GM18951 (cell line): ENCODE measurements around the gene NLGN1.
"Not testable (repeated sequence)": the region's sequence is repeated elsewhere in the genome, so short reads cannot be mapped to it uniquely, and the experiment has no call there.

Source experiments
- POLR2A ChIP-seq: IDR thresholded peaks from 4 replicates; pipeline ENCODE4 v1.6.1; 2011; ENCODE audit warnings: mild to moderate bottlenecking; ENCODE audit not compliant: insufficient read length, insufficient read depth; ENCODE audit errors: extremely low read depth
- in situ Hi-C: fragments of 300-500 bp; cut with MboI; formaldehyde crosslinking; loops from one replicate; pipeline ENCODE4 v1.12.0; 2022; ENCODE audit warnings: low sequenced_read_pairs, mixed read lengths, inconsistent platforms; ENCODE audit not compliant: unreplicated experiment

NLGN1 gene

DNA sequence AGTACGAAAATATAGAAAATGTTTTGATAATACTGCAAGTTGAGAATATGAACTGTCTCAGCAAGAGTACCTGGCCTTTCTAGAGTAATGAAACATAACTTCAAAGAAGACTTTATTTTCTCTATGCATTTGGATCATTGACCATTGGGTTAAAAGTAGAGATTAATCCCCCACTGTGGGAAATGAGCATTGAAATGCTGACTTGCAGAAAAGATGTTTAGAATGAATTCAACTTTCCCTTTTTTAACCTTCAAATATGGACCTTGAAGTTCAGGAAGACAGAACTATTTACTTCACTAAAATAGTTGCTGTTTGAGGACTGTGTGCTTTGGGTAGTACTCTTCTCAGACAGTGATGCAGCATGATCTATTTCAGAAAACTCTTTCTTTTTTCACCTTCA lies 75.7 kb downstream of the NLGN1 start:
- in situ Hi-C loops = no loop called here
- no peak for TF ChIP-seq POLR2A

DNA sequence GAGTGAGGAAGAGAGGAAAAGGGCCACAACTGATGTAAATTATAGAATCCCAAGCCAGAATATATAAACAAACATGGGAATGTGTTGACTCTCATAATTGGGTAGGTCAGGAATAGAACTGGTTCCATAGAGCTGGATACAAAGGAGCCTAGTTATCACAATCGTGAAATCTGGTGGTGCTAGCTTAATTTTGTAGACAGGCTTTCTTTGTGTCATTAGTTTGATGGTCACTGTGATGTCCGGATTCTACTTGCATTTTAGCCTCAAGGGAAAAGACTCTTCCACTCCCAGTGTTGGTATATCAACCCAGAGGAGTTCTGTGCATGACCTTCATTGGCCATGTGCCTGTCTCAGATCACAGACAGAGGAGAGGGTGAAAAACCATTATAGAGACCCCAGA lies 81.8 kb downstream of the NLGN1 start:
- in situ Hi-C loops = no loop called here
- TF ChIP-seq POLR2A = no peak

DNA sequence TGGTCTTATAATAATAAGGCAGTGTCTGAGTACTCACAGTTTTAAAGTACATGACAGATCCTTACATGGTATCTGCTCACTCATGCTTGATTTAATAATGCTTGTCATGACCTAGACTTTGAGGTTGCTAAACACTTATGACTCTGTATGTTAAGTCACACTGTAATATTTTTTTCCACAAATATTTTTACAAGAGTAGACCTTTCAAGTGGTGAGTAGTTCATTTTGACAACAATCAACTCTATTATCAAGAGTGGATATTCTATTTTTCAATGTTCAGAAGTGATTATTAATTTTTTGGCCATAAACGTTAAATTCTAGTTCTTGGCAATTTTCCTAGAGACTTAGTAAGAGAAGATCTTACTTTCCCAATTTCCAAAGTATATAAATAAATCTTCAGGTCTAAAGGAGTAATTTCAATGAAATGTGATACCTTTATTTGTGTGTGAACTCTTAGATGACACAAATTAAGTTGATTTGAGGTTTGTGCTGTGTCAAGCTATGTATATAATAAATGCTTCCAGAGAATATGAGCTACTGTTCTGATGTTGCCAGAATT lies 104.5 kb downstream of the NLGN1 start:
- in situ Hi-C loops = no loop called here
- TF ChIP-seq POLR2A = no peak

DNA sequence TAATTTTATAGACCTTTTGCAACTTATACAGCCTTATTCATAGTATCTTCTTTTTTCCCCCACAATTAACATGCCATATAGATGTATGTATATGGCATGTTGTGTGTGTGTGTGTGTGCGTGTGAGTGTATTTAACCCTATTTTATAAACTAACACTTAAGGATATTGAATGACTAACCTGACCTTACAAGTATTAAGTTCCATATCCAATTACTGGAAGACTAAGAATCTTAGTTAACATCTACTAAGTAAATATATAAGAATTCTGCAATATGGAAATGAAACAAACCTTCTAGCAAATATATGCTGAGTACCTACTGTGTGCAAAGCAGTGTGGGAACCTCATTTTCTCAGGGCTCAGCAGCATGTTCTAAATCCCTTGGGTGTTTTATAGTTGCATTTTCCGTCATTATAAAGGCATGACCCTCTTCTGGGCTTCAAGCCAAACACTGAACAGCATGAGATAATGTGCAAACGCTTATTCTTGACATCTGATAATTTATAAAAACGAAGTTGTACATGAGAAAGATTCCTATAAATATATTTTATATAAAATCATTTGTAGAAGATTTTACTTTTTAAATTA lies 105.5 kb downstream of the NLGN1 start:
- in situ Hi-C loops = no loop called here
- no peak for TF ChIP-seq POLR2A

DNA sequence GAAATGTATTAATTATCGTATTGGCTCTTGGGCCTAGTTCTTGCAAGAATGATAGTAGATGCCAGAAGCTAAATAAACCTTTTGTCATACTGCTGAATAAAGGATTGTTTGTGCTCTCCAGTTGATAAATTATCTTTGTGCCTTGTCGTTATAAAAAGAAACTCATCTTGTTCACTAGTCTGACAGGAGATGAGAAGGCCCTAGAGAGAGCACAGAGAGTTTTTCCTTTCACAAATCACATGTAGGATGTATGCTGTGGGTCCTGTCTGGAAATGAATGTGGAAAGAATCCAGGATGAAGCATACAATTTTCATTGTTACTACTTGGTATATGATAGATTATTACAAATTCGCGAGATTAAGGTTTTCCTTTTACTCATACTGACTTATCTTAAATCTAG lies 113.0 kb downstream of the NLGN1 start:
- in situ Hi-C loops = no loop called here
- TF ChIP-seq POLR2A = no peak

DNA sequence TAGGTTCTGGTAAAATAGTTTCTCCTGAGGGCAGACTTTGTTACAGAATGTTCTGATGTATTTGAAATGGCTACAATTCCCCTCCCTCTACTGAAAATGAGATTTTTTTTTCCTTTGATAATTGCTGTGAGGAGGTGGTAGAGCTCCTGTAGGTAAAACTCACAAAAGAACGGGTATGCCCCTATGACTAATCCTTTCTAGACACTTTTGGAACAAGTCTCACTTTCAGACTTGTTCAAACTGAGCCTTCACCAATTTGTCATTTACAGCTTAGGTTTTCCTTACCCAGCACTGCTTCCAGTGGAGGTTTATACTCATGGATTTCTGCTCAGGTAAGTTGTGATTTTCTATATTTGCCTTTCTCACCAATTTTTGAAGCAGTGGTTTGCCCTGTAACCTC lies 115.6 kb downstream of the NLGN1 start:
- no peak for TF ChIP-seq POLR2A
- in situ Hi-C loops = no loop called here

DNA sequence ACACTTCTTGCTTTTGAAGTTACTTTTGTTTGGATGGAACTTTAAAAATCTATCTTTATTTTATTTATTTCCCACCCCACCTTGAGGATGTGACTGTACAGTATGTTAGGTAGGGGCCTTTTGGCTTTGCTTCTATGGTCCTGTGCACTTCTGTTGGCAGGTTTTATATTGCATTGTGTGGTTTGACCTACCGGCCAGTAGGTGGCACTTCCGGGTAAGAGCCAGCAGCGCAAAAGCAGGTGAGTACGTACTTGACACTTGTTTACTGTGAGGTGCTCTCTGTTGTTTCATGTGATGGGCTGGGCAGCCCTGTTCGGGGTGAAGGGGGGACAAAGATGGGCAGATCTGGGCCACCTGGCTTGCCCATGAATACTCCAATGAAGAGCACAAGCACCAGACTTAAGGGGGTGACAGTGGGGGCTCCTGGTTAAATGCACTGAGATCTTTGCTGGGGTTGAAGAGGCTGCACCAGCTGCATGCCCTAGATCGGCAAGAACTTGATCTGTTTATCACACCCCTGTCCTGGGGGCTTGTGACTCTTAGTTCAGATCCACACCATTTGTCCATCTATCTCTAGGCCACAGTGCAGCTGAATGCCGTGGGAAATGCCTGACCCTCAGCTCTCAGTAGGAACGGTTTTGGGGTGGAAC lies 131.6 kb downstream of the NLGN1 start:
- TF ChIP-seq POLR2A = no peak
- in situ Hi-C loops = no loop called here

DNA sequence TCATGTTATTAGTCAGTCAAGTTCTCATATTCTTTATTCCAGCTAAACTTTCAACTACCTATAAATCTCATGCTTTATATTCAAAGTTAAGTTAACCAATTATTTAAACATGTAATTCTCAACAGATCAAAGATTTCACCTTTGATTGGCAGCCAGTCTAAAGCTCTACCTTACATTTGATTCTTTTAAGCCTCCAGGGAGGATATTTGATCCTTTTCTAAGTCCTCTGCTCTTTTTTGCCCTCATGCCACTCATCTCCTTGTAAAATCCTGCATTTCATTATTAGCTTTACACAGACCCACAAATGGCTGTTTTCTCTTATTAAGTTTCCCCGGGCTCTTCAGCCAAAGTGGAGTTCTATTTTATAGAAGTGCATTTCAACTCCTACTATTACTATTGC lies 134.1 kb downstream of the NLGN1 start:
- TF ChIP-seq POLR2A = no peak
- in situ Hi-C loops = no loop called here

DNA sequence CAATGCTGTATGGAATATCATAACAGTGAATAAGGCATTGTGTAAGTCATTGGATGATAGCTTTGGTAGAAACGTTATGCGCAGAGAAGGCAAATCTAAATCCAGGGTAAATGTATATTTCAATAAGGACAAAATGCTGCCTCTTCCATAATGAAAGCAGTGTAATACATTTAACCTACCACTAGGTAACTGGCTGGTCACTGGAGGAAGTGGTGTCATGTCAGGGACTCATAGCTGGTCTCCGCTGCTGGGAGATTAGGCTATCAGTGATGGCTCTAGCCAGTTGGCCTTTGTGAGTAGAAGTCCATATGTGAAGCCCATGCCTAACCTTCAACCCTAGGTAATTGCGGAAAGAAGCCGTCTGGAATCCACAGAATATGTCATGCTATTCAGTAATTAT lies 140.9 kb downstream of the NLGN1 start:
- in situ Hi-C loops = no loop called here
- no peak for TF ChIP-seq POLR2A

DNA sequence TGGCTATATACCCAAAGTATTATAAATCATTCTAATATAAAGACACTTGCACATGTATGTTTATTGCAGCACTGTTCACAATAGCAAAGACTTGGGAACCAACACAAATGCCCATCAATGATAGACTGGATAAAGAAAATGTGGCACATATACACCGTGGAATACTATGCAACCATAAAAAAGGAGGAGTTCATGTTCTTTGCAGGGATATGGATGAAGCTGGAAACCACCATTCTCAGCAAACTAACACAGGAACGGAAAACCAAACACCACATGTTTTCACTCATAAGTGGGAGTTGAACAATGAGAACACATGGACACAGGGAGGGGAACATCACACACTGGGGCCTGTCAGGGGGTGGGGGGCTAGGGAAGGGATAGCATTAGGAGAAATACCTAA lies 148.0 kb downstream of the NLGN1 start:
- in situ Hi-C loops = not testable (repeated sequence)

DNA sequence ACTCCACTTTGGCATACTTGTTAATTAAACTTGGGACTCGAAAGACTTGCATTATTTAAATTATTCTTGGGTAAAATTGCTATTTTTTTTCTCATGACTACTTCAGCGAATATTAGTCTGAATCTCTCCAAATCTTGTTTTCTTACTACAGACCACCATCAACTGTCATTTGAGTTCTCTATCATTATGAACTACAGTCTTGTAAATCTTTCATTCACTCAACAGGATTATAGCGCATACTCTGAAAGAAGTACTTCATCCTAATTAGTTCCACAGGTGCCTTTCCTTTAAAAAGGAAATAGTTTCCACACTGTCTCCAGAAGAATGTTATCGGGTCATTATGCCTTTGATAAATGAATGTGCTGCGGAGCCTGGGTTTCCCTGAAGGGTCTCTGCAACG lies 149.5 kb downstream of the NLGN1 start:
- TF ChIP-seq POLR2A = no peak
- in situ Hi-C loops = no loop called here

DNA sequence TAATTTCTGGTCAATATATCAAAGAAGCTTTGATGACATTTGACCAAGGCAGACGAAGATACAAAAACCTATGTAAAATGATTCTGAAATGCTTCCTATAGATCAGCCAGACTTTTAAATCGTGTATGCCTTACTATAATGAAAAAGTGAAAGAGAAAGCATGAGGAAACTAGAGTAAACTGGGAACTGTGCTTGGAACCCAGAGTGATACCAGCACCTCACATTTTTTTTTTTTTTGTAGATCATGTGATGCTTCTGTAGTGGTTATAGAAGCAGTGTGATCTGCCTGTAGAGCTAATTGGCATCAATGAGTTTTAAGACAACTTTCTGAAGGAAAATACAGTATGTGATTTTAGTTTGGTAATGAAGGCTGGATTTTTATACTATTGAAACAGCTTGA lies 150.7 kb downstream of the NLGN1 start:
- in situ Hi-C loops = no loop called here
- no peak for TF ChIP-seq POLR2A

DNA sequence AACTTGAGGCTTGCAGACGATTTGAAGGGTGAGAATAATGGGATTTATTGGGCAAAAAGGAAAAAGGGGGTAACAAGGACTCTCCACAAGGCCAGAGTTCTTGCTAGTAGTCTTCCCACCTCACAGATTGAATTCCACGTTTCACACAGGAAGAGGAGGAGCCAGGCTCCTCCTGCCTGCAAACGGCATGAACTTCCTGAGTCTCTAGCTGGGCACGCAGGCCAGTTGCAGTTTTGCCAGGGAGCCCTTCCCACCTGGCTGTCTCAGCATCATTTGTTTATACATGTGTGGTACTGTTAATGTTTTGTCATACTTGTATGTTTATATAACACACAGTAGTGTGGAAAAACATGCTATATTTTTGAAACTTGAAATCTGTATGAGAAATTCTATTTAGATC lies 155.0 kb downstream of the NLGN1 start:
- in situ Hi-C loops = no loop called here
- no peak for TF ChIP-seq POLR2A

DNA sequence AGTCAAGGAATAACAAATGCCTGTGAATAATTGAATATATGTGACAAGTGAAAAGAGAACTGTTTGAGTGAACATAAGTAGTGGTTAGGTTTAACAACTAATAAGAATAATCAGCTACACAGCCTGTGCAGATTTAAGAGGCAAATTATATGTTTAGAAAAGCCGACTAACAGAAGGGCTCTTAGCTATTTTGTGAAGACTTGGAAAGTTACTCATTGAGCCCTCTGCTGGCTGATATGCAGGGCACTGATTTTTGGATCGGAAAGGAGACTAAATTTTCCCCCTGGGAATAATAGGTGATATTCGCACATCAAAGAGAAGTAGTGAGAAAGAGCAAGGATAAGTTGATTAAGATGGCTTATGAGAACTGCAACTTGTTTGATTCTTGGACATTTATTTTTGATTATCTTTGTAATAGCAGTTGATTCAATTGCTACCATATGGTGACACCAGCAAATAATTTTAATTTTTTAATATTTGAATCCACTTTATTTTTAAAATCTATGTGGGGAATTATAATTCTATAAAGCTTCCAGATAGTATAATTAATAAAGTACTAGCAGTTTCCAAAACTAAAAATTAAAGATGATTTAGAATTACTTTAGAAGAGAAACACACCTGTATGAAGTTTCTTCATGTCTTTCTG lies 156.2 kb downstream of the NLGN1 start:
- in situ Hi-C loops = no loop called here
- TF ChIP-seq POLR2A = no peak
